HCT116 (cell line): Measurements from ENCODE around the gene KRT33B. TPM values are rescaled to one million over a fixed set of nuclear protein-coding genes. Genes with fewer than 3 reads are reported as not detected.

Experiments used
- ATAC-seq: fragments of 200-7000 bp; cut with Tn5 transposase; 2 replicates; pipeline ENCODE4 v1.9.1; 2020; ENCODE audit warnings: mild to moderate bottlenecking, moderate library complexity
- BruUV-seq: library from RNA; stranded (reverse); fragments of 400-500 nt; replicated peaks from 2 replicates; lab custom pipeline; 2021; lab: Mats Ljungman, UMichigan
- CTCF ChIA-PET: fragments of 300-600 bp; sonication (Branson Sonifier 250); formaldehyde crosslinking; loops from one replicate; lab custom pipeline; 2021; ENCODE audit warnings: antibody characterized with exemption; lab: Charles Lee
- POLR2A ChIA-PET: fragments of 300-600, 350-600 bp; sonication (Branson Sonifier 250); formaldehyde crosslinking; loops from one replicate; lab custom pipeline; 2021; ENCODE audit warnings: antibody characterized with exemption; lab: Charles Lee
- RAD21 ChIA-PET, 2 experiments: fragments of 300-600 bp; sonication (Branson Sonifier 250); formaldehyde crosslinking; loops; one replicate each; lab custom pipeline; 2023; ENCODE audit warnings: low total read pairs in 2 of 2; ENCODE audit not compliant: uncharacterized antibody in 2 of 2, unreplicated experiment in 2 of 2, low non-redundant PET in 1 of 2; lab: Charles Lee
- DNase-seq: peaks from one replicate; pipeline ENCODE4 v3.0.0-alpha.2; 2010; ENCODE audit warnings: low read depth, low spot score
- H2AFZ ChIP-seq: fragments of 200-600 bp; shearing (Covaris generic), sonication (generic); 2 replicates; pipeline ENCODE4 v1.6.1; 2017; ENCODE audit warnings: low read depth, mixed run types, mixed read lengths, antibody characterized with exemption, low read length; ENCODE audit not compliant: poor library complexity, severe bottlenecking
- H3K27ac ChIP-seq: 2 replicates; pipeline ENCODE4 v1.5.1; 2012; ENCODE audit warnings: low read depth, low read length
- H3K27me3 ChIP-seq: fragments of 200-600 bp; sonication (generic); 2 replicates; pipeline ENCODE4 v1.6.1; 2016; ENCODE audit warnings: mixed run types, low read length, mixed read lengths; ENCODE audit not compliant: insufficient read depth
- H3K36me3 ChIP-seq, 2 experiments: fragments of 200-500 bp in 1 of 2; fragments of 200-600 bp in 1 of 2; sonication (Bioruptor generic) in 1 of 2; sonication (generic) in 1 of 2; 2 replicates each; pipeline versions ENCODE4 v1.5.1 to v1.6.1; 2014 to 2016; ENCODE audit warnings: low read length in 2 of 2, inconsistent platforms in 1 of 2, mixed read lengths in 1 of 2, mixed run types in 1 of 2; ENCODE audit not compliant: insufficient read depth in 2 of 2, control insufficient read depth in 1 of 2
- H3K4me1 ChIP-seq, 2 experiments: fragments of 200-600 bp in 1 of 2; sonication (generic) in 1 of 2; 2 replicates each; pipeline versions ENCODE4 v1.5.1 to v1.6.1; 2012 to 2017; ENCODE audit warnings: low read length in 2 of 2, inconsistent platforms in 1 of 2, mild to moderate bottlenecking in 1 of 2, mixed read lengths in 1 of 2, mixed run types in 1 of 2, moderate library complexity in 1 of 2; ENCODE audit not compliant: insufficient read depth in 2 of 2, control insufficient read depth in 1 of 2
- H3K4me2 ChIP-seq: fragments of 200-600 bp; sonication (generic); 2 replicates; pipeline ENCODE4 v1.6.1; 2017; ENCODE audit warnings: mixed run types, low read length, mixed read lengths
- H3K4me3 ChIP-seq, 2 experiments: fragments of 200-600 bp in 1 of 2; sonication (generic) in 1 of 2; replicated peaks in 1 of 2; 2 replicates each; pipeline ENCODE4 v1.5.1; 2011 to 2016; ENCODE audit warnings: low read length in 2 of 2, control low read depth in 1 of 2, low read depth in 1 of 2, mild to moderate bottlenecking in 1 of 2, mixed read lengths in 1 of 2, mixed run types in 1 of 2
- H3K79me2 ChIP-seq: fragments of 200-600 bp; sonication (generic); 2 replicates; pipeline ENCODE4 v1.6.1; 2017; ENCODE audit warnings: mild to moderate bottlenecking, mixed run types, low read length, moderate library complexity, mixed read lengths; ENCODE audit not compliant: insufficient read depth
- H3K9ac ChIP-seq: fragments of 200-600 bp; sonication (generic); 2 replicates; pipeline ENCODE4 v1.6.1; 2016; ENCODE audit warnings: low read length, mixed read lengths
- H3K9me2 ChIP-seq: fragments of 200-600 bp; sonication (generic), shearing (Covaris generic); 2 replicates; pipeline ENCODE4 v1.6.1; 2017; ENCODE audit warnings: mixed run types, mild to moderate bottlenecking, moderate library complexity; ENCODE audit not compliant: insufficient read depth
- H3K9me3 ChIP-seq, 2 experiments: fragments of 200-500 bp in 1 of 2; fragments of 200-600 bp in 1 of 2; sonication (Bioruptor generic) in 1 of 2; sonication (generic) in 1 of 2; 2 replicates each; pipeline ENCODE4 v1.6.1; 2014 to 2017; ENCODE audit warnings: low read length in 2 of 2, mixed read lengths in 2 of 2, inconsistent platforms in 1 of 2, low read depth in 1 of 2, mild to moderate bottlenecking in 1 of 2, mixed run types in 1 of 2, moderate library complexity in 1 of 2; ENCODE audit not compliant: control insufficient read depth in 1 of 2, insufficient read depth in 1 of 2
- H4K20me1 ChIP-seq: fragments of 200-600 bp; sonication (generic), shearing (Covaris generic); 2 replicates; pipeline ENCODE4 v1.6.1; 2017; ENCODE audit warnings: mixed run types, mild to moderate bottlenecking, moderate library complexity; ENCODE audit not compliant: insufficient read depth
- CBX3 ChIP-seq: IDR thresholded peaks from 2 replicates; pipeline ENCODE4 v1.6.1; 2012; ENCODE audit warnings: low read depth
- EZH2 ChIP-seq: fragments of 200-600 bp; sonication (generic); IDR thresholded peaks from 2 replicates; pipeline ENCODE4 v1.6.1; 2017; ENCODE audit warnings: antibody characterized with exemption, mixed run types
- JUND ChIP-seq: IDR thresholded peaks from 2 replicates; pipeline ENCODE4 v1.6.1; 2012
- RAD21 ChIP-seq: IDR thresholded peaks from 2 replicates; pipeline ENCODE4 v1.6.1; 2012; ENCODE audit warnings: low read depth, mild to moderate bottlenecking
- TCF7L2 ChIP-seq: IDR thresholded peaks from 2 replicates; pipeline ENCODE4 v1.7.0; 2011; ENCODE audit warnings: borderline replicate concordance, inconsistent platforms; ENCODE audit not compliant: insufficient read depth, insufficient read length; ENCODE audit errors: extremely low read depth
- ZFX ChIP-seq: fragments of 450-650 bp; IDR thresholded peaks from 2 replicates; pipeline ENCODE4 v1.6.1; 2017
- intact Hi-C: fragments of 100-400 bp; cut with micrococcal nuclease; formaldehyde crosslinking; loops from 2 replicates; pipeline ENCODE4 v1.10.0; 2022
- total RNA-seq: library from RNA; stranded (reverse); gene quantifications from one replicate; pipeline ENCODE4 v1.2.1, GENCODE V29; 2021; ENCODE audit not compliant: unreplicated experiment
- TF ChIP-seq, protein P1 (sequence below), 3 experiments: fragments of 200-600 bp in 1 of 3; sonication (generic) in 1 of 3; IDR thresholded peaks in 2 of 3; conservative IDR thresholded peaks in 1 of 3; 2 replicates each; pipeline ENCODE4 v1.5.1; 2012 to 2017; ENCODE audit warnings: low read depth in 2 of 3, low read length in 2 of 3, antibody characterized with exemption in 1 of 3, borderline replicate concordance in 1 of 3, control low read depth in 1 of 3, mild to moderate bottlenecking in 1 of 3, mixed read lengths in 1 of 3, mixed run types in 1 of 3, moderate library complexity in 1 of 3; ENCODE audit not compliant: insufficient read depth in 1 of 3

The KRT33B gene
- total RNA-seq, 1 experiment from 2014 or later, result not detected

DNA sequence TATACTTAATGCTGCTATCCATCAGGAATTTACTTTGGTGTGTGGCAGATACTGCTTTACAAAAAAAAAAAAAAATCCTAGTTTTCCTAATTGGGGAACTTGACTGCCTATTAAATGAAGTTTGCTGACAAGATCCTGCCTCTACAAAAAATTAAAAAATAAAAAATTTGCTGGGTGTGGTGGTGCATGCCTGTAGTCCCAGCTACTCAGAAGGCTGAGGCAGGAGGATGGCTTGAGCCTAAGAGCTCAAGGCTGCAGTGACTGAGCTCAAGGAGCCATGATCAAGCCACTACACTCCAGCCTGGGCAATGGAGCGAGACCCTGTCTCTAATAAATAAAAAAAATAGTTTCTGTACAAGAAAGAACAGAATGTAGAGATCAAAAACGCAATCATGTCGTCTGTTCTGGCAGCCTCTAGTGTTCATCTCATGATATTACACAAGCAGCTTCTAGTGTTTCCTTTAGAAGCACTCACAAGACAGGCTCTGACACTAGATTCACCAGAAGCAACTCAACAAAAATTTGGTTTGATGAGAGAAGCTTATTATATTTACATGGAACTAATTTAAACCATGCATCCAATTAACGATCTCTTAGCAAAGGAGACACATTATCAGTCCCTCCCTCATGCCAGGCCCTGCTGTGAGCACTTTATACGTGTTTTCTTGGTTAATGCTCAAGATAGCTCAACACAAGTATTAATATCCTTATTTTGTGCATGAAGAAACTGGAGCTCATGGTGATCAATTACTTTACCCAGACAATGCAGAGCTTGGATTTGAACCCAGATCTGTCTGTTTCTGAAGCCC, 47.3 kb downstream of the KRT33B start:
- Histone ChIP-seq H3K4me3 (no peak overlapping the region), H3K4me2 (no peak overlapping the region), H3K36me3 (peaks cover 0 to 7% of the 10 kb centered on the region in 2 experiments; a peak in 1 of 4 replicates)
- intact Hi-C loops, result loop anchor here (1.0 to 10.0 kb wide), 4 partner anchors 225 to 697 kb away; no protein-coding TSS in a partner anchor
- TF ChIP-seq, protein P1, sequence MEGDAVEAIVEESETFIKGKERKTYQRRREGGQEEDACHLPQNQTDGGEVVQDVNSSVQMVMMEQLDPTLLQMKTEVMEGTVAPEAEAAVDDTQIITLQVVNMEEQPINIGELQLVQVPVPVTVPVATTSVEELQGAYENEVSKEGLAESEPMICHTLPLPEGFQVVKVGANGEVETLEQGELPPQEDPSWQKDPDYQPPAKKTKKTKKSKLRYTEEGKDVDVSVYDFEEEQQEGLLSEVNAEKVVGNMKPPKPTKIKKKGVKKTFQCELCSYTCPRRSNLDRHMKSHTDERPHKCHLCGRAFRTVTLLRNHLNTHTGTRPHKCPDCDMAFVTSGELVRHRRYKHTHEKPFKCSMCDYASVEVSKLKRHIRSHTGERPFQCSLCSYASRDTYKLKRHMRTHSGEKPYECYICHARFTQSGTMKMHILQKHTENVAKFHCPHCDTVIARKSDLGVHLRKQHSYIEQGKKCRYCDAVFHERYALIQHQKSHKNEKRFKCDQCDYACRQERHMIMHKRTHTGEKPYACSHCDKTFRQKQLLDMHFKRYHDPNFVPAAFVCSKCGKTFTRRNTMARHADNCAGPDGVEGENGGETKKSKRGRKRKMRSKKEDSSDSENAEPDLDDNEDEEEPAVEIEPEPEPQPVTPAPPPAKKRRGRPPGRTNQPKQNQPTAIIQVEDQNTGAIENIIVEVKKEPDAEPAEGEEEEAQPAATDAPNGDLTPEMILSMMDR (IDR thresholded peaks at IDR 0.05 in 2 of 3, conservative IDR thresholded peaks at IDR 0.05 in 1 of 3; ENCODE audit: borderline replicate concordance in 1 of 3, insufficient read depth in 1 of 3, low read depth in 2 of 3, low read length in 2 of 3), result peak; percentile 52 to 67 (median 61); a peak in 5 of 6 replicates
- peak; percentile 43 for TF ChIP-seq TCF7L2
- no peak for TF ChIP-seq ZFX
- 0 out of 2 replicates have a peak, but pooled peaks have one; percentile 49 for TF ChIP-seq CBX3
- TF ChIP-seq EZH2, result no peak
- no peak for TF ChIP-seq JUND
- peak; percentile 82 for TF ChIP-seq RAD21
- TF ChIP-seq, all 23 proteins: peak for 4
- Histone ChIP-seq H4K20me1 (no peaks in the 10 kb centered on the region), H3K27me3 (no peaks in the 10 kb centered on the region), H3K9me3 (peaks cover 4 to 25% of the 10 kb centered on the region in 2 experiments; a peak in 1 of 4 replicates), H2AFZ (no peak overlapping the region), H3K9ac (no peak overlapping the region), H3K4me1 (peaks cover 5 to 18% of the 10 kb centered on the region in 2 experiments; a peak in 3 of 4 replicates), H3K9me2 (no peaks in the 10 kb centered on the region), H3K27ac (peak overlapping the region; percentile 35), H3K79me2 (no peaks in the 10 kb centered on the region)
- RAD21 ChIA-PET, result no interaction called here
- DNase-seq (peak; percentile 35), ATAC-seq (peak; percentile 46)
- POLR2A ChIA-PET, result interaction anchor here (0.6 to 0.8 kb wide), 2 partner anchors 372 to 413 kb away, joined by 3 read pairs; no protein-coding TSS in a partner anchor
- BruUV-seq, result no TSS peak
- CTCF ChIA-PET, result interaction anchor here (0.5 to 2.9 kb wide), 19 partner anchors 8 to 706 kb away, joined by 3 to 15 read pairs (median 4); no protein-coding TSS in a partner anchor
